ENCODE measurements around the gene RPS6KA5. TPM values are rescaled to one million over a fixed set of nuclear protein-coding genes. Genes with fewer than 3 reads are reported as not detected.

The RPS6KA5 gene
- total RNA-seq, 1 experiment from 2014 or later = 3.8 TPM

DNA sequence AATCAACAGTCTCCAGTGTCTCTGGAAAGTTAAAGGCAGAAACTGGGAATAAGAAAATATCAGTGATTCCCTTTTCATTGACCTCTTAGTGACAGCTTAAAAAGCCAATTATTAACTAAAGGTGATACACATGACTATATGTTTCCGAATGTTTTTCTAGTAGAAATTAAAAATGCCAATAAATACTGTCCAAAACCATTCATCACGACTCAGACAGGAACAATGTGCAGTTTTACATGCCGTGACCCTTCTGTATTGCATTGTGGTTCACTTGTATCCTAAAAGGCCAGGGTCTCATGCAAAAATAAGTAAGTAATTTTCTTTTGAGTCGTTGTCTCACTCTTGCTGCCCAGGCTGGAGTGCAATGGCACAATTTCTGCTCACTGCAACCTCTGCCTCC, 138.3 kb downstream of the RPS6KA5 start:
- Histone ChIP-seq H3K4ac (ENCODE audit: low read depth, low read length) (no peak overlapping the region), H4K20me1 (ENCODE audit: control insufficient read depth, insufficient read depth, insufficient read length) (no peaks in the 10 kb centered on the region), H3K9ac (ENCODE audit: extremely low read depth, insufficient read length, low read length) (no peak overlapping the region), H3K9me3 (ENCODE audit: control insufficient read depth, low read depth, low read length) (no peaks in the 10 kb centered on the region), H2BK120ac (ENCODE audit: low read depth, low read length, poor library complexity, severe bottlenecking) (no peak overlapping the region), H3K79me2 (ENCODE audit: insufficient read depth, low read length) (no peaks in the 10 kb centered on the region), H3K27ac (ENCODE audit: insufficient read length, low read depth, low read length) (no peak overlapping the region), H3K27me3 (ENCODE audit: insufficient read depth, low read length) (no peaks in the 10 kb centered on the region), H3T11ph (ENCODE audit: low read length) (no peak overlapping the region), H2BK5ac (ENCODE audit: insufficient read length, low read length) (no peak overlapping the region), H3K23me2 (ENCODE audit: insufficient read length, low read depth, low read length, poor library complexity, severe bottlenecking) (no peaks in the 10 kb centered on the region), H3K4me1 (ENCODE audit: insufficient read depth, low read length) (no peaks in the 10 kb centered on the region), H2BK15ac (ENCODE audit: low read depth, low read length) (no peak overlapping the region), H2BK20ac (ENCODE audit: low read depth, low read length, poor library complexity, severe bottlenecking) (no peak overlapping the region), H3K4me2 (ENCODE audit: insufficient read depth, insufficient read length, low read length) (no peak overlapping the region), H3K14ac (ENCODE audit: insufficient read depth, low read length) (no peak overlapping the region), H3K79me1 (ENCODE audit: insufficient read depth, low read depth, low read length, poor library complexity, severe bottlenecking) (no peaks in the 10 kb centered on the region), H2BK12ac (ENCODE audit: insufficient read length, low read depth, low read length) (no peak overlapping the region), H4K8ac (replicated peaks; ENCODE audit: insufficient read length, low read depth, low read length) (no peak overlapping the region), H4K91ac (ENCODE audit: insufficient read length, low read depth, low read length) (no peak overlapping the region), H3K18ac (ENCODE audit: insufficient read length, low read depth, low read length) (no peak overlapping the region), H2AK5ac (ENCODE audit: insufficient read length, low read length) (no peak overlapping the region), H2AFZ (ENCODE audit: low read length) (no peak overlapping the region), H3K23ac (ENCODE audit: insufficient read length, low read depth, low read length) (no peak overlapping the region), H4K5ac (ENCODE audit: insufficient read length, low read depth, low read length) (no peak overlapping the region), H3K56ac (ENCODE audit: insufficient read length, low read depth, low read length) (no peak overlapping the region)
- H3K27ac Mint-ChIP-seq = no peak overlapping the region
- no peak overlapping the region for H3K4me3 Mint-ChIP-seq
- WGBS (ENCODE audit: extremely low coverage, insufficient read length, low lambda C conversion rate) = no CpG with 5 or more reads among the region's 4 CpGs
- H3K9me3 Mint-ChIP-seq = no peaks in the 10 kb centered on the region
- DNase-seq = no peak
- H3K36me3 Mint-ChIP-seq (ENCODE audit: insufficient read depth in 1 of 3, low read depth in 3 of 3) = no peaks in the 10 kb centered on the region; a peak in 2 of 7 replicates
- H3K4me1 Mint-ChIP-seq = no peaks in the 10 kb centered on the region
- TF ChIP-seq, protein P1, sequence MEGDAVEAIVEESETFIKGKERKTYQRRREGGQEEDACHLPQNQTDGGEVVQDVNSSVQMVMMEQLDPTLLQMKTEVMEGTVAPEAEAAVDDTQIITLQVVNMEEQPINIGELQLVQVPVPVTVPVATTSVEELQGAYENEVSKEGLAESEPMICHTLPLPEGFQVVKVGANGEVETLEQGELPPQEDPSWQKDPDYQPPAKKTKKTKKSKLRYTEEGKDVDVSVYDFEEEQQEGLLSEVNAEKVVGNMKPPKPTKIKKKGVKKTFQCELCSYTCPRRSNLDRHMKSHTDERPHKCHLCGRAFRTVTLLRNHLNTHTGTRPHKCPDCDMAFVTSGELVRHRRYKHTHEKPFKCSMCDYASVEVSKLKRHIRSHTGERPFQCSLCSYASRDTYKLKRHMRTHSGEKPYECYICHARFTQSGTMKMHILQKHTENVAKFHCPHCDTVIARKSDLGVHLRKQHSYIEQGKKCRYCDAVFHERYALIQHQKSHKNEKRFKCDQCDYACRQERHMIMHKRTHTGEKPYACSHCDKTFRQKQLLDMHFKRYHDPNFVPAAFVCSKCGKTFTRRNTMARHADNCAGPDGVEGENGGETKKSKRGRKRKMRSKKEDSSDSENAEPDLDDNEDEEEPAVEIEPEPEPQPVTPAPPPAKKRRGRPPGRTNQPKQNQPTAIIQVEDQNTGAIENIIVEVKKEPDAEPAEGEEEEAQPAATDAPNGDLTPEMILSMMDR (conservative IDR thresholded peaks at IDR 0.05) = no peak
- no peaks in the 10 kb centered on the region for H3K27me3 Mint-ChIP-seq (ENCODE audit: low read depth)
